ENCODE results near the gene C5AR2.
A peak's percentile ranks its signal among the peaks of the same experiment; 100 is the strongest.
"Not testable (repeated sequence)": the region's sequence is repeated elsewhere in the genome, so short reads cannot be mapped to it uniquely, and the experiment has no call there.

C5AR2 gene

GRCh38 chr19:47363758-47364531, 32.0 kb downstream of the C5AR2 start:
- Mint-ChIP-seq H3K4me1 (ENCODE audit: low read depth) (peaks cover 2% of the 10 kb centered on the region), H3K4me3 (no peak overlapping the region), H3K9me3 (no peaks in the 10 kb centered on the region), H3K36me3 (ENCODE audit: low read depth) (peaks cover 84% of the 10 kb centered on the region), H3K27ac (no peak overlapping the region), H3K27me3 (no peaks in the 10 kb centered on the region)
- DNase-seq = no peak

GRCh38 chr19:47365455-47365854, 33.5 kb downstream of the C5AR2 start:
- H3K27me3 Mint-ChIP-seq; H3K27ac Mint-ChIP-seq; DNase-seq; H3K4me1 Mint-ChIP-seq (ENCODE audit: low read depth); H3K4me3 Mint-ChIP-seq; H3K9me3 Mint-ChIP-seq: not testable (repeated sequence)
- peaks cover 84% of the 10 kb centered on the region for H3K36me3 Mint-ChIP-seq (ENCODE audit: low read depth)

GRCh38 chr19:47370045-47370611, 38.2 kb downstream of the C5AR2 start:
- H3K36me3 Mint-ChIP-seq (ENCODE audit: low read depth) = peaks cover 82% of the 10 kb centered on the region
- H3K27me3 Mint-ChIP-seq = no peaks in the 10 kb centered on the region
- H3K4me3 Mint-ChIP-seq = no peak overlapping the region
- H3K27ac Mint-ChIP-seq = peak overlapping the region; percentile 30
- H3K9me3 Mint-ChIP-seq = no peaks in the 10 kb centered on the region
- DNase-seq = no peak
- H3K4me1 Mint-ChIP-seq (ENCODE audit: low read depth) = no peaks in the 10 kb centered on the region

- Mint-ChIP-seq H3K36me3 (ENCODE audit: low read depth) (peaks cover 84% of the 10 kb centered on the region), H3K9me3 (no peaks in the 10 kb centered on the region), H3K27me3 (no peaks in the 10 kb centered on the region), H3K27ac (no peak overlapping the region), H3K4me1 (ENCODE audit: low read depth) (no peaks in the 10 kb centered on the region), H3K4me3 (no peak overlapping the region)
- no peak for DNase-seq
Measured at GRCh38 chr19:47371261-47371660, 39.3 kb downstream of the C5AR2 start.

GRCh38 chr19:47372603-47373002, 40.6 kb downstream of the C5AR2 start:
- H3K27me3 Mint-ChIP-seq = no peaks in the 10 kb centered on the region
- no peak for DNase-seq
- H3K4me1 Mint-ChIP-seq (ENCODE audit: low read depth) = no peaks in the 10 kb centered on the region
- no peak overlapping the region for H3K4me3 Mint-ChIP-seq
- no peaks in the 10 kb centered on the region for H3K9me3 Mint-ChIP-seq
- peaks cover 85% of the 10 kb centered on the region for H3K36me3 Mint-ChIP-seq (ENCODE audit: low read depth)
- H3K27ac Mint-ChIP-seq = no peak overlapping the region

GRCh38 chr19:47373246-47374240, 41.6 kb downstream of the C5AR2 start:
- no peak for DNase-seq
- Mint-ChIP-seq H3K4me1 (ENCODE audit: low read depth) (no peaks in the 10 kb centered on the region), H3K4me3 (no peak overlapping the region), H3K36me3 (ENCODE audit: low read depth) (peaks cover 91% of the 10 kb centered on the region), H3K9me3 (no peaks in the 10 kb centered on the region), H3K27me3 (no peaks in the 10 kb centered on the region), H3K27ac (no peak overlapping the region)

- Mint-ChIP-seq H3K9me3 (no peaks in the 10 kb centered on the region), H3K4me3 (no peak overlapping the region), H3K27me3 (no peaks in the 10 kb centered on the region)
Measured at GRCh38 chr19:47374876-47375693, 43.1 kb downstream of the C5AR2 start.

GRCh38 chr19:47375694-47376588, 44.0 kb downstream of the C5AR2 start:
- Mint-ChIP-seq H3K36me3 (ENCODE audit: low read depth) (peaks cover 89% of the 10 kb centered on the region), H3K4me1 (ENCODE audit: low read depth) (peaks cover 6% of the 10 kb centered on the region), H3K27me3 (no peaks in the 10 kb centered on the region), H3K9me3 (no peaks in the 10 kb centered on the region), H3K27ac (no peak overlapping the region), H3K4me3 (no peak overlapping the region)
- DNase-seq = no peak

More at GRCh38 chr19:47374876-47375693, 43.1 kb downstream of the C5AR2 start:
- H3K36me3 Mint-ChIP-seq (ENCODE audit: low read depth) = peaks cover 89% of the 10 kb centered on the region
- DNase-seq = no peak
- H3K4me1 Mint-ChIP-seq (ENCODE audit: low read depth) = peaks cover under 1% of the 10 kb centered on the region
- H3K27ac Mint-ChIP-seq = no peak overlapping the region

- H3K36me3 Mint-ChIP-seq (ENCODE audit: low read depth) = peaks cover 90% of the 10 kb centered on the region
Measured at GRCh38 chr19:47376589-47377144, 44.7 kb downstream of the C5AR2 start.

GRCh38 chr19:47377208-47377701, 45.3 kb downstream of the C5AR2 start:
- no peak for DNase-seq
- H3K27ac Mint-ChIP-seq = no peak overlapping the region
- H3K27me3 Mint-ChIP-seq = no peaks in the 10 kb centered on the region
- H3K9me3 Mint-ChIP-seq = no peaks in the 10 kb centered on the region
- peaks cover 14% of the 10 kb centered on the region for H3K4me1 Mint-ChIP-seq (ENCODE audit: low read depth)
- peaks cover 90% of the 10 kb centered on the region for H3K36me3 Mint-ChIP-seq (ENCODE audit: low read depth)
- H3K4me3 Mint-ChIP-seq = no peak overlapping the region

More at GRCh38 chr19:47376589-47377144, 44.7 kb downstream of the C5AR2 start:
- H3K27me3 Mint-ChIP-seq = no peaks in the 10 kb centered on the region
- no peak overlapping the region for H3K27ac Mint-ChIP-seq
- DNase-seq = no peak
- no peak overlapping the region for H3K4me3 Mint-ChIP-seq
- no peaks in the 10 kb centered on the region for H3K9me3 Mint-ChIP-seq
- peaks cover 12% of the 10 kb centered on the region for H3K4me1 Mint-ChIP-seq (ENCODE audit: low read depth)

GRCh38 chr19:47377801-47378200, 45.8 kb downstream of the C5AR2 start:
- no peak for DNase-seq
- H3K27me3 Mint-ChIP-seq = no peaks in the 10 kb centered on the region
- H3K4me3 Mint-ChIP-seq = no peak overlapping the region
- no peak overlapping the region for H3K27ac Mint-ChIP-seq
- H3K9me3 Mint-ChIP-seq = no peaks in the 10 kb centered on the region
- H3K4me1 Mint-ChIP-seq (ENCODE audit: low read depth) = peaks cover 14% of the 10 kb centered on the region
- H3K36me3 Mint-ChIP-seq (ENCODE audit: low read depth) = peaks cover 92% of the 10 kb centered on the region

GRCh38 chr19:47378246-47378645, 46.3 kb downstream of the C5AR2 start:
- Mint-ChIP-seq H3K27me3 (no peaks in the 10 kb centered on the region), H3K27ac (no peak overlapping the region), H3K4me3 (no peak overlapping the region), H3K36me3 (ENCODE audit: low read depth) (peaks cover 89% of the 10 kb centered on the region), H3K4me1 (ENCODE audit: low read depth) (peaks cover 17% of the 10 kb centered on the region), H3K9me3 (no peaks in the 10 kb centered on the region)
- DNase-seq = no peak
